Parathyroid adenoma (tissue), 2 donors: Measurements from ENCODE around the gene TMEM92.

Source experiments
- H2AFZ ChIP-seq: fragments of 300-600 bp; sonication (generic); one replicate; pipeline ENCODE4 v1.7.0; 2017; ENCODE audit warnings: antibody characterized with exemption, mild to moderate bottlenecking
- H3K27ac ChIP-seq: fragments of 300-600 bp; sonication (generic); one replicate; pipeline ENCODE4 v1.7.0; 2017
- H3K27me3 ChIP-seq: fragments of 300-600 bp; sonication (generic); one replicate; pipeline ENCODE4 v1.7.0; 2017; ENCODE audit warnings: low read length; ENCODE audit not compliant: control insufficient read depth, insufficient read depth
- H3K36me3 ChIP-seq: fragments of 300-600 bp; sonication (generic); one replicate; pipeline ENCODE4 v1.7.0; 2017; ENCODE audit warnings: low read length; ENCODE audit not compliant: control insufficient read depth, insufficient read depth
- H3K4me1 ChIP-seq: fragments of 300-600 bp; sonication (generic); one replicate; pipeline ENCODE4 v1.7.0; 2017; ENCODE audit warnings: control low read depth
- H3K4me2 ChIP-seq: fragments of 300-600 bp; sonication (generic); one replicate; pipeline ENCODE4 v1.7.0; 2017; ENCODE audit warnings: low read length
- H3K4me3 ChIP-seq: fragments of 300-600 bp; sonication (generic); one replicate; pipeline ENCODE4 v1.7.0; 2017; ENCODE audit warnings: low read depth, low read length
- H3K79me2 ChIP-seq: fragments of 300-600 bp; sonication (generic); one replicate; pipeline ENCODE4 v1.7.0; 2017; ENCODE audit warnings: control low read depth
- H3K9ac ChIP-seq: fragments of 300-600 bp; sonication (generic); one replicate; pipeline ENCODE4 v1.7.0; 2017; ENCODE audit warnings: mild to moderate bottlenecking
- H3K9me3 ChIP-seq: fragments of 300-600 bp; sonication (generic); one replicate; pipeline ENCODE4 v1.7.0; 2017; ENCODE audit warnings: low read length; ENCODE audit not compliant: control insufficient read depth
- CTCF ChIP-seq: fragments of 300-600 bp; sonication (generic); IDR thresholded peaks from one replicate; pipeline ENCODE4 v1.7.0; 2017; ENCODE audit warnings: antibody characterized with exemption, mild to moderate bottlenecking
- donor health status: primary hyperparathyroidism.

The TMEM92 gene

DNA sequence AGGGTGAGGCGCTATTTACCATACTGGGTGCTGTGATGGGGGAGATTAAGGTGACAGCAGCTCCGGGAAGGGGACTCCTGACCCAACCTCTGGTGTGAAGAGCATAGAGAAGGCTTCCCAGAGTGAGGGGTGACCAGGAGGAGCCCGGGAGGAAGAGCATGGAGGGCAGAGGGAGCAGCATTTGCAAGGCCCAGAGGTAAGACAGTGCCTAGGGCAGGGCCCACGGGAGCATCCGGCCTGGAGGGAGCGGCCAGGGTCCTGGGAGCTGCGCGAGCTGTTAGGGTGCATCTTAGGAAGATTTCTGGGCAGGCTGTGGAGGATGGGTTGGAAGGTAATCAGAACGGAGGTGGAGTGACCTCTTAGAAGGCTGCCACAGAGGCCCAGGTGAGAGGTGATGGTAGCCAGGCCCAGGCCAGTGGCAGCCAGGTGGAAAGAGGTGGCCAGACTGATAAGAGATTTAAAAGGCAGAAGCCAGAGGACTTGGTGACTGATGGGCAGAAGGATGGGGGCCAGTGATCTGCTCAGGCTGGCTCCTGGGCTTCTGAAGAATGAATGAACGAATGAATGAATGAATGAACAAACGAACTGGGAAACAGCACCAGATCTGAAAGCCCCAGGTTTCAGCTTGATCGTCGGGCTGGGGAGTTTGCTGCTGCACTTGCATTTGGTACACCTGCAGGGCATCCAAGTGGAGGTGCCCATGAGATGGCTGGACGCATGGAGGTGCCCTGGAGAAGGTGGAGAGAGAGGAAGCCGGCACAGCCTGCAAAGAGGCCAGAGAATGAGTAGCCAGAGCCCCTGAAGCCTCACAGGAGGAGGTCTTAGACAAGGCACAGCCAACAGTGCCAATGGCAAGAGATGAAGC is 13.0 kb upstream of the TMEM92 start:
- H3K27me3 ChIP-seq, result no peaks in the 10 kb centered on the region
- no peaks in the 10 kb centered on the region for H3K79me2 ChIP-seq
- no peak overlapping the region for H3K4me3 ChIP-seq
- H3K9ac ChIP-seq, result no peak overlapping the region
- H2AFZ ChIP-seq, result no peak overlapping the region
- no peak for TF ChIP-seq CTCF
- H3K36me3 ChIP-seq, result no peaks in the 10 kb centered on the region
- H3K9me3 ChIP-seq, result no peaks in the 10 kb centered on the region
- H3K4me2 ChIP-seq, result no peak overlapping the region
- H3K27ac ChIP-seq, result no peak overlapping the region
- no peaks in the 10 kb centered on the region for H3K4me1 ChIP-seq

GRCh38 chr17:50262001-50262794 is 12.1 kb upstream of the TMEM92 start:
- no peaks in the 10 kb centered on the region for H3K36me3 ChIP-seq
- H3K4me1 ChIP-seq, result no peaks in the 10 kb centered on the region
- H3K9ac ChIP-seq, result no peak overlapping the region
- TF ChIP-seq CTCF, result no peak
- H3K27ac ChIP-seq, result no peak overlapping the region
- H3K79me2 ChIP-seq, result no peaks in the 10 kb centered on the region
- H3K4me2 ChIP-seq, result no peak overlapping the region
- H3K9me3 ChIP-seq, result no peaks in the 10 kb centered on the region
- no peaks in the 10 kb centered on the region for H3K27me3 ChIP-seq
- no peak overlapping the region for H3K4me3 ChIP-seq
- no peak overlapping the region for H2AFZ ChIP-seq

- H3K36me3 ChIP-seq, result no peaks in the 10 kb centered on the region
- no peaks in the 10 kb centered on the region for H3K79me2 ChIP-seq
- no peak overlapping the region for H3K9ac ChIP-seq
- TF ChIP-seq CTCF, result no peak
- no peaks in the 10 kb centered on the region for H3K9me3 ChIP-seq
- no peaks in the 10 kb centered on the region for H3K27me3 ChIP-seq
- H3K4me3 ChIP-seq, result no peak overlapping the region
- H3K4me1 ChIP-seq, result no peaks in the 10 kb centered on the region
- H3K27ac ChIP-seq, result no peak overlapping the region
- no peak overlapping the region for H3K4me2 ChIP-seq
- no peak overlapping the region for H2AFZ ChIP-seq
Observed at GRCh38 chr17:50263331-50264262, 10.7 kb upstream of the TMEM92 start.

- no peak overlapping the region for H2AFZ ChIP-seq
- no peak overlapping the region for H3K4me3 ChIP-seq
- H3K9ac ChIP-seq, result no peak overlapping the region
- no peak overlapping the region for H3K27ac ChIP-seq
- no peaks in the 10 kb centered on the region for H3K79me2 ChIP-seq
- no peaks in the 10 kb centered on the region for H3K4me1 ChIP-seq
- no peaks in the 10 kb centered on the region for H3K36me3 ChIP-seq
- TF ChIP-seq CTCF, result no peak
- no peak overlapping the region for H3K4me2 ChIP-seq
- H3K9me3 ChIP-seq, result no peaks in the 10 kb centered on the region
- no peaks in the 10 kb centered on the region for H3K27me3 ChIP-seq
Observed at GRCh38 chr17:50264263-50265113, 9.8 kb upstream of the TMEM92 start.
